BLaER1 (cell line): ENCODE data around the gene FURIN.

ENCODE experiments used
- H3K27ac ChIP-seq: shearing (Covaris generic); formaldehyde crosslinking; 2 replicates; pipeline ENCODE4 v1.8.1; 2022
- H3K27me3 ChIP-seq: shearing (Covaris generic); formaldehyde crosslinking; 2 replicates; pipeline ENCODE4 v1.8.1; 2022
- H3K36me3 ChIP-seq: shearing (Covaris generic); formaldehyde crosslinking; 2 replicates; pipeline ENCODE4 v1.8.1; 2022
- H3K4me1 ChIP-seq: shearing (Covaris generic); formaldehyde crosslinking; 2 replicates; pipeline ENCODE4 v1.8.1; 2022
- H3K4me2 ChIP-seq: shearing (Covaris generic); formaldehyde crosslinking; 2 replicates; pipeline ENCODE4 v1.8.1; 2022
- H3K4me3 ChIP-seq: shearing (Covaris generic); formaldehyde crosslinking; 2 replicates; pipeline ENCODE4 v1.8.1; 2022
- H3K9ac ChIP-seq: shearing (Covaris generic); formaldehyde crosslinking; 2 replicates; pipeline ENCODE4 v1.8.1; 2022
- H3K9me3 ChIP-seq: shearing (Covaris generic); formaldehyde crosslinking; 2 replicates; pipeline ENCODE4 v1.8.1; 2022
- H4K20me1 ChIP-seq: shearing (Covaris generic); formaldehyde crosslinking; 2 replicates; pipeline ENCODE4 v1.8.1; 2022
- Cebpa-rat ChIP-seq: shearing (Covaris generic); IDR thresholded peaks from 2 replicates; pipeline ENCODE4 v1.8.1; 2022

The FURIN gene

GRCh38 chr15:90911906-90912769 is 43.8 kb downstream of the FURIN start:
- Histone ChIP-seq H3K4me2 (no peak overlapping the region), H3K9me3 (no peaks in the 10 kb centered on the region), H3K9ac (no peak overlapping the region), H3K36me3 (peaks cover 100% of the 10 kb centered on the region), H3K4me1 (peaks cover 31% of the 10 kb centered on the region), H4K20me1 (0 out of 2 replicates have a peak, but pooled peaks cover 5% of the 10 kb centered on the region), H3K4me3 (no peak overlapping the region), H3K27ac (no peak overlapping the region), H3K27me3 (no peaks in the 10 kb centered on the region)
- no peak for TF ChIP-seq Cebpa-rat

- Histone ChIP-seq H3K27ac (no peak overlapping the region), H3K4me2 (no peak overlapping the region), H3K27me3 (no peaks in the 10 kb centered on the region), H3K9ac (no peak overlapping the region), H3K4me3 (no peak overlapping the region), H3K9me3 (no peaks in the 10 kb centered on the region), H4K20me1 (0 out of 2 replicates have a peak, but pooled peaks cover 5% of the 10 kb centered on the region), H3K4me1 (peaks cover 31% of the 10 kb centered on the region), H3K36me3 (peaks cover 100% of the 10 kb centered on the region)
- no peak for TF ChIP-seq Cebpa-rat
Measured at GRCh38 chr15:90912770-90913075, 44.3 kb downstream of the FURIN start.

- Histone ChIP-seq H3K9ac (no peak overlapping the region), H3K27ac (no peak overlapping the region), H4K20me1 (0 out of 2 replicates have a peak, but pooled peaks cover 5% of the 10 kb centered on the region), H3K4me3 (no peak overlapping the region), H3K27me3 (no peaks in the 10 kb centered on the region), H3K9me3 (no peaks in the 10 kb centered on the region), H3K4me1 (peaks cover 31% of the 10 kb centered on the region), H3K4me2 (no peak overlapping the region), H3K36me3 (peaks cover 100% of the 10 kb centered on the region)
- TF ChIP-seq Cebpa-rat: no peak
Measured at GRCh38 chr15:90913398-90913944, 45.1 kb downstream of the FURIN start.

- no peaks in the 10 kb centered on the region for H3K9me3 ChIP-seq
- peak overlapping the region; percentile 74 for H3K27ac ChIP-seq
- H3K4me2 ChIP-seq: peak overlapping the region; percentile 68
- H3K9ac ChIP-seq: peak overlapping the region; percentile 39; the same call in 1 of the 2 replicates
- no peak overlapping the region for H3K4me3 ChIP-seq
- H3K4me1 ChIP-seq: peaks cover 26% of the 10 kb centered on the region
- TF ChIP-seq Cebpa-rat: no peak
- no peaks in the 10 kb centered on the region for H4K20me1 ChIP-seq
- H3K36me3 ChIP-seq: peaks cover 100% of the 10 kb centered on the region
- H3K27me3 ChIP-seq: no peaks in the 10 kb centered on the region
Measured at GRCh38 chr15:90914305-90915080, 46.1 kb downstream of the FURIN start.

GRCh38 chr15:90915216-90915807 is 46.9 kb downstream of the FURIN start:
- H3K27me3 ChIP-seq: no peaks in the 10 kb centered on the region
- peak overlapping the region; percentile 74 for H3K27ac ChIP-seq
- H3K36me3 ChIP-seq: peaks cover 100% of the 10 kb centered on the region
- H3K4me3 ChIP-seq: no peak overlapping the region
- H3K4me1 ChIP-seq: peaks cover 25% of the 10 kb centered on the region
- no peak for TF ChIP-seq Cebpa-rat
- peak overlapping the region; percentile 39 for H3K9ac ChIP-seq
- H4K20me1 ChIP-seq: no peaks in the 10 kb centered on the region
- H3K4me2 ChIP-seq: peak overlapping the region; percentile 68
- no peaks in the 10 kb centered on the region for H3K9me3 ChIP-seq

- H4K20me1 ChIP-seq: no peaks in the 10 kb centered on the region
- peak overlapping the region; percentile 39 for H3K9ac ChIP-seq
- peaks cover 100% of the 10 kb centered on the region for H3K36me3 ChIP-seq
- peak overlapping the region; percentile 68 for H3K4me2 ChIP-seq
- H3K9me3 ChIP-seq: no peaks in the 10 kb centered on the region
- H3K27me3 ChIP-seq: no peaks in the 10 kb centered on the region
- H3K4me3 ChIP-seq: no peak overlapping the region
- no peak for TF ChIP-seq Cebpa-rat
- peaks cover 25% of the 10 kb centered on the region for H3K4me1 ChIP-seq
- H3K27ac ChIP-seq: peak overlapping the region; percentile 74
Measured at GRCh38 chr15:90915808-90916440, 47.5 kb downstream of the FURIN start.

- H3K36me3 ChIP-seq: peaks cover 100% of the 10 kb centered on the region
Measured at GRCh38 chr15:90916461-90916860, 48.1 kb downstream of the FURIN start.

GRCh38 chr15:90917569-90917968 is 49.2 kb downstream of the FURIN start:
- Histone ChIP-seq H3K9ac (no peak overlapping the region), H3K9me3 (no peaks in the 10 kb centered on the region), H3K4me1 (peaks cover 25% of the 10 kb centered on the region), H3K27me3 (no peaks in the 10 kb centered on the region), H3K4me3 (no peak overlapping the region), H3K4me2 (no peak overlapping the region), H4K20me1 (no peaks in the 10 kb centered on the region), H3K27ac (no peak overlapping the region), H3K36me3 (peaks cover 100% of the 10 kb centered on the region)
- TF ChIP-seq Cebpa-rat: no peak

More at GRCh38 chr15:90916461-90916860, 48.1 kb downstream of the FURIN start:
- H3K9me3 ChIP-seq: no peaks in the 10 kb centered on the region
- no peaks in the 10 kb centered on the region for H3K27me3 ChIP-seq
- H3K27ac ChIP-seq: peak overlapping the region; percentile 74
- no peak overlapping the region for H3K4me3 ChIP-seq
- H3K9ac ChIP-seq: no peak overlapping the region
- no peaks in the 10 kb centered on the region for H4K20me1 ChIP-seq
- peaks cover 25% of the 10 kb centered on the region for H3K4me1 ChIP-seq
- TF ChIP-seq Cebpa-rat: no peak
- no peak overlapping the region for H3K4me2 ChIP-seq
